ENCODE results near the gene STK24. TPM values are rescaled to one million over a fixed set of nuclear protein-coding genes. Genes with fewer than 3 reads are reported as not detected.

STK24 gene
- polyA plus RNA-seq, 1 experiment: 44.0 TPM

- Histone ChIP-seq H3K9me3 (ENCODE audit: control insufficient read depth, insufficient read depth, low read length) (no peaks in the 10 kb centered on the region; the same call in 1 of the 2 replicates), H3K4me3 (ENCODE audit: low read depth, low read length) (no peak overlapping the region), H3K27me3 (ENCODE audit: control insufficient read depth, insufficient read depth, low read length) (no peaks in the 10 kb centered on the region), H3K27ac (ENCODE audit: low read depth, low read length) (peak overlapping the region; percentile 31)
- no peak for TF ChIP-seq CTCF (IDR thresholded peaks at IDR 0.05; ENCODE audit: low read depth, low read length)
- DNase-seq (ENCODE audit: low read depth, low spot score): no peak
- ChIA-PET CTCF (interaction anchor here (0.8 to 1.2 kb wide), 2 partner anchors 210 to 231 kb away, joined by 3 to 5 read pairs; no protein-coding TSS in a partner anchor), POLR2A (no interaction called here)
Observed at GRCh38 chr13:98442391-98443230, 134.3 kb downstream of the STK24 start.

- no peak overlapping the region for H3K27ac ChIP-seq (ENCODE audit: low read depth, low read length)
- no peaks in the 10 kb centered on the region for H3K27me3 ChIP-seq (ENCODE audit: control insufficient read depth, insufficient read depth, low read length)
- ChIA-PET POLR2A (no interaction called here), CTCF (no interaction called here)
- no peak for DNase-seq (ENCODE audit: low read depth, low spot score)
- no peak overlapping the region for H3K4me3 ChIP-seq (ENCODE audit: low read depth, low read length)
- no peak for TF ChIP-seq CTCF (IDR thresholded peaks at IDR 0.05; ENCODE audit: low read depth, low read length)
- no peaks in the 10 kb centered on the region; the same call in 1 of the 2 replicates for H3K9me3 ChIP-seq (ENCODE audit: control insufficient read depth, insufficient read depth, low read length)
Observed at GRCh38 chr13:98441056-98441676, 135.7 kb downstream of the STK24 start.

GRCh38 chr13:98440390-98441055, 136.4 kb downstream of the STK24 start:
- Histone ChIP-seq H3K27me3 (ENCODE audit: control insufficient read depth, insufficient read depth, low read length) (no peaks in the 10 kb centered on the region), H3K4me3 (ENCODE audit: low read depth, low read length) (no peak overlapping the region), H3K27ac (ENCODE audit: low read depth, low read length) (no peak overlapping the region), H3K9me3 (ENCODE audit: control insufficient read depth, insufficient read depth, low read length) (no peaks in the 10 kb centered on the region; the same call in 1 of the 2 replicates)
- TF ChIP-seq CTCF (IDR thresholded peaks at IDR 0.05; ENCODE audit: low read depth, low read length): no peak
- no peak for DNase-seq (ENCODE audit: low read depth, low spot score)
- ChIA-PET POLR2A (no interaction called here), CTCF (no interaction called here)

- Histone ChIP-seq H3K27ac (ENCODE audit: low read depth, low read length) (no peak overlapping the region), H3K9me3 (ENCODE audit: control insufficient read depth, insufficient read depth, low read length) (no peaks in the 10 kb centered on the region; the same call in 1 of the 2 replicates), H3K4me3 (ENCODE audit: low read depth, low read length) (no peak overlapping the region), H3K27me3 (ENCODE audit: control insufficient read depth, insufficient read depth, low read length) (no peaks in the 10 kb centered on the region)
- TF ChIP-seq CTCF (IDR thresholded peaks at IDR 0.05; ENCODE audit: low read depth, low read length): no peak
- CTCF ChIA-PET: no interaction called here
- DNase-seq (ENCODE audit: low read depth, low spot score): no peak
- POLR2A ChIA-PET: no interaction called here
Observed at GRCh38 chr13:98439896-98440295, 137.0 kb downstream of the STK24 start.

Measured in AG04450 (cell line).